ENCODE results near the gene RTN4RL2. TPM values are rescaled to one million over a fixed set of nuclear protein-coding genes. Genes with fewer than 3 reads are reported as not detected.

The RTN4RL2 gene
- 4.2 TPM for polyA plus RNA-seq (2013, experiment 1 of 2)
- polyA plus RNA-seq (2013, experiment 2 of 2): 4.5 TPM

DNA sequence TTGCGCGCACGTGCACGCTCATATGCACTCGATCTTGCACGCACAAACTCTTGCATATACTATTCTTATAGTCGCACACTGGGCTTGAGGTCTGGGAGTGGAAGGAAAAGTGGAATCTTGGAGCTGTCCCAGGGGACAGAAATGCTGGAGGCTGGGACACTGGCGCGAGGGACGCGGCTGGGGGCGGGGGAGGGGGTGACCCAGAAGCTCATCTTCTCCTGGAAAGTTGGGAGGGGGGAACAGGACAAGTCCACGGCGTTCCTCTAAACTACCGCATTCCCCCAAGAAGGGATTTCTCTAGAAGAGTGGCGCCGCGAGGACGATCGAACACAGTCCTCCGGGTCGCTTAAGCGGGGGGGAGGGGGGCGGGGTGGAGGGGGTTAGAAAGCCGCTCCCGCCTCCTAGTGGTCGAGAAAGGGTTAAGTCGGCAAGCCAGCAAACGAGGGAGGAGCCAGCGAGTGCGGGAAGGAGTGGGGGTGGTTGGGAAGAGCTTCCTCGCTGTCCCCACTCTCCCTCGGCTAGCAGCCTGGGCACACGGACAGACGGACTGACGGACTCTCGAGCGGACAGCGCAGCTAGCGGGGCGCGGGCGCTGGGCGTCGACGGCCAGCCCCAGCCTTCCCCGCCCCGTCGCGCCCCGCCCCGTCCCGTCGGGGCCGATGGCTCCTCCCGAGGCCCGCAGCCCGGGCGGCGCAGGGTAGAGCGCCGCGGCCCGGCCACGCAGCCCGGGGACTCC, at the start of gene RTN4RL2:
Gene RTN4RL2, plus strand, starts transcription at position 507 of the 736 bp plus-strand sequence. CDS start 338 bp downstream, outside the sequence.
- Histone ChIP-seq H4K5ac (ENCODE audit: low read length) (no peak within 1 kb of the TSS), H3K18ac (ENCODE audit: low read length) (no peak within 1 kb of the TSS), H2BK15ac (replicated peaks; ENCODE audit: low read depth) (no peak within 1 kb of the TSS), H2BK5ac (ENCODE audit: low read length) (no peak within 1 kb of the TSS), H3K4me2 (ENCODE audit: low read length) (peak within 1 kb of the TSS; percentile 88), H3K27me3 (ENCODE audit: insufficient read depth, low read length, poor library complexity) (peaks cover 12% of the 10 kb centered on the region), H3K56ac (ENCODE audit: low read length) (peak within 1 kb of the TSS; percentile 85), H4K8ac (ENCODE audit: low read depth, low read length) (no peak within 1 kb of the TSS), H3K4me1 (ENCODE audit: control insufficient read depth, low read depth, low read length) (peaks cover 12% of the 10 kb centered on the region), H3K79me2 (ENCODE audit: control insufficient read depth, insufficient read depth, low read length) (no peaks in the 10 kb centered on the region), H2AK5ac (ENCODE audit: low read length) (no peak within 1 kb of the TSS), H2BK120ac (ENCODE audit: low read depth, low read length) (no peak within 1 kb of the TSS), H3K9ac (ENCODE audit: low read length) (peak within 1 kb of the TSS; percentile 51), H3K23ac (ENCODE audit: low read length) (no peak within 1 kb of the TSS), H3K36me3 (ENCODE audit: control insufficient read depth, insufficient read depth, low read length) (no peaks in the 10 kb centered on the region), H3K27ac (ENCODE audit: low read depth, low read length) (no peak within 1 kb of the TSS), H3K79me1 (ENCODE audit: low read length) (no peaks in the 10 kb centered on the region), H3K4me3 (ENCODE audit: low read length) (peak within 1 kb of the TSS; percentile 38), H3K4ac (ENCODE audit: low read depth, low read length) (no peak within 1 kb of the TSS)
- WGBS (ENCODE audit: extremely low coverage, insufficient coverage, low lambda C conversion rate): no CpG with 5 or more reads among the region's 66 CpGs
- DNase-seq: peak; percentile 87

DNA sequence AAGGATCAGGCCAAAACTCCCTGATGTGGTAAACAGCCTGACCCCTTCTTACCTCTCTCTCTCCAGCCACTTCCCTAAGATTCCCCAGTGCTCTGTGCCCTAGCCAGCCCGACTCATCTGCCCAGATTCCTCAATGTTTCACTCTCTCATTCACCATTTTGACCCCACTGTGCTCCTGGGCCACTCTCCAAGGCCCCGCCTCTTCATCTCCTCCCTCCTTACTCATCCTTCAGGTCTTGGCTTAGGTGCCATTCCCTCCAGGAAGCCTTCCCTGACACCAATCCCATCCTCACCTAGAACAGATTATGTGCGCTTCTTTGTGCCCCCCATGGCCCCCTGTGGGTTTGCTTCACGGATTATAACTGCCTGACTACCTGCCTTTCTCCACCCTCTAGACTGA, 46.6 kb upstream of the RTN4RL2 start:
- Histone ChIP-seq H3K79me2 (ENCODE audit: control insufficient read depth, insufficient read depth, low read length) (no peaks in the 10 kb centered on the region), H3K23ac (ENCODE audit: low read length) (no peak overlapping the region), H3K27ac (ENCODE audit: low read depth, low read length) (no peak overlapping the region), H2BK5ac (ENCODE audit: low read length) (no peak overlapping the region), H3K36me3 (ENCODE audit: control insufficient read depth, insufficient read depth, low read length) (peaks cover 13% of the 10 kb centered on the region), H4K5ac (ENCODE audit: low read length) (no peak overlapping the region), H2BK120ac (ENCODE audit: low read depth, low read length) (no peak overlapping the region), H3K4me1 (ENCODE audit: control insufficient read depth, low read depth, low read length) (no peaks in the 10 kb centered on the region), H2BK15ac (replicated peaks; ENCODE audit: low read depth) (no peak overlapping the region), H3K27me3 (ENCODE audit: insufficient read depth, low read length, poor library complexity) (no peaks in the 10 kb centered on the region), H3K4me2 (ENCODE audit: low read length) (no peak overlapping the region), H3K4ac (ENCODE audit: low read depth, low read length) (no peak overlapping the region), H3K4me3 (ENCODE audit: low read length) (no peak overlapping the region), H3K9ac (ENCODE audit: low read length) (no peak overlapping the region), H4K8ac (ENCODE audit: low read depth, low read length) (no peak overlapping the region), H3K56ac (ENCODE audit: low read length) (no peak overlapping the region), H2AK5ac (ENCODE audit: low read length) (no peak overlapping the region), H3K79me1 (ENCODE audit: low read length) (no peaks in the 10 kb centered on the region), H3K18ac (ENCODE audit: low read length) (no peak overlapping the region)
- no CpG with 5 or more reads among the region's 4 CpGs for WGBS (ENCODE audit: extremely low coverage, insufficient coverage, low lambda C conversion rate)
- no peak for DNase-seq

DNA sequence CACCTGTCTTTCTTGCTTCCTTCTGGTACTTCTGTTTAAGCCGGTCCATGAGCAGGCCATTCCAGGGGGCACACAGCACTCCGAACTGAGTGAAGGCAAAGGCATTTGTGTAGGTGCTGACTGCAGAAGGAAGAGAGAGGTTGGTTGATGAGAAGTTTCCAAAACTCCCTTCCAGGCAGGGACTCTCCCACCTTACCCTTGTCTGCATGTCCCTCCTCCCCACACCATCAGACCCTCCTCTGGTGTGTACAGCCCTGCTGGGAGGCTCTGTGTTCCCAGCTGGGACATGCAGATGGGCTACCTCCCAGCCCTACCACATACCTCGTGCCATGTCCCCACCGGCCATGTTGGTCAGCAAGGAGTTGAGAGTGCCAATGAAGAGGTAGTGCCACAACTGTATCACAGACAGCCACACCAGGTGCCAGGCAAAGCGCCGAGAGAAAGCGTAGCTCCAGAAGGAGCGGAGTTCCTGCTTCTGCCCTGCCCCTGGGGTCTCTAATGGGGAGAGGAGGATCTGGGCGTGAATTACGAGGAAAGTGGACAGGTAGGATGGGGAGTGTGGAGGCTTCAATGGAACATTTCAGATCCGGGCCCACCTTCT, 45.6 kb upstream of the RTN4RL2 start:
- Histone ChIP-seq H3K4me3 (ENCODE audit: low read length) (no peak overlapping the region), H2BK5ac (ENCODE audit: low read length) (no peak overlapping the region), H2BK15ac (replicated peaks; ENCODE audit: low read depth) (no peak overlapping the region), H3K36me3 (ENCODE audit: control insufficient read depth, insufficient read depth, low read length) (peaks cover 13% of the 10 kb centered on the region), H3K4me2 (ENCODE audit: low read length) (no peak overlapping the region), H3K4ac (ENCODE audit: low read depth, low read length) (no peak overlapping the region), H3K9ac (ENCODE audit: low read length) (no peak overlapping the region), H2BK120ac (ENCODE audit: low read depth, low read length) (no peak overlapping the region), H3K79me1 (ENCODE audit: low read length) (no peaks in the 10 kb centered on the region), H3K27me3 (ENCODE audit: insufficient read depth, low read length, poor library complexity) (no peaks in the 10 kb centered on the region), H3K23ac (ENCODE audit: low read length) (no peak overlapping the region), H3K4me1 (ENCODE audit: control insufficient read depth, low read depth, low read length) (no peaks in the 10 kb centered on the region), H3K27ac (ENCODE audit: low read depth, low read length) (no peak overlapping the region), H3K18ac (ENCODE audit: low read length) (no peak overlapping the region), H4K8ac (ENCODE audit: low read depth, low read length) (no peak overlapping the region), H4K5ac (ENCODE audit: low read length) (no peak overlapping the region), H2AK5ac (ENCODE audit: low read length) (no peak overlapping the region), H3K56ac (ENCODE audit: low read length) (no peak overlapping the region), H3K79me2 (ENCODE audit: control insufficient read depth, insufficient read depth, low read length) (no peaks in the 10 kb centered on the region)
- no CpG with 5 or more reads among the region's 11 CpGs for WGBS (ENCODE audit: extremely low coverage, insufficient coverage, low lambda C conversion rate)
- DNase-seq: no peak

DNA sequence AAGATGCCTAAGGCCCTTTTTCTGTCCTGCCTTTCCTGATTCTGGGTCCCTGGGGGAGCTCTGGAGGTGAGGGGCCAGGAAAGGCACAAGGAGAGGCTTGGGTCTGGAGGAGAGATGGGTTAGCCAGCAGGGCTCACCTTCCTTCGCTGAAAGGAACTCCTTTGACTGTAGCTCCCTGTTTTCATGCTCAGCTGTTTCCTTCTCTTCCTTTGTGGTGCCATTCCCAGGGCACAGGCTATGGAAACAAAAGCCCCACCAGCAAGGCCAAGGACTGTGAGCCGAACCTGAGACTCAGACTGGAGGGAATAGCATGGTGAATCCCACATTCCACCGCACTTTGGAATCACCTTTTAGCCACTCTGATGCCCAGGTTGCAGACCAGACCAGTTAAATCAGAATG, 43.9 kb upstream of the RTN4RL2 start:
- no peak overlapping the region for H2BK15ac ChIP-seq (replicated peaks; ENCODE audit: low read depth)
- WGBS (ENCODE audit: extremely low coverage, insufficient coverage, low lambda C conversion rate): no CpG with 5 or more reads among the region's 3 CpGs
- no peaks in the 10 kb centered on the region for H3K4me1 ChIP-seq (ENCODE audit: control insufficient read depth, low read depth, low read length)
- H3K9ac ChIP-seq (ENCODE audit: low read length): no peak overlapping the region
- no peak overlapping the region for H3K4ac ChIP-seq (ENCODE audit: low read depth, low read length)
- H2BK5ac ChIP-seq (ENCODE audit: low read length): no peak overlapping the region
- H3K23ac ChIP-seq (ENCODE audit: low read length): no peak overlapping the region
- H3K27ac ChIP-seq (ENCODE audit: low read depth, low read length): no peak overlapping the region
- no peak overlapping the region for H3K4me2 ChIP-seq (ENCODE audit: low read length)
- H3K36me3 ChIP-seq (ENCODE audit: control insufficient read depth, insufficient read depth, low read length): peaks cover 15% of the 10 kb centered on the region
- no peak overlapping the region for H4K5ac ChIP-seq (ENCODE audit: low read length)
- H3K27me3 ChIP-seq (ENCODE audit: insufficient read depth, low read length, poor library complexity): no peaks in the 10 kb centered on the region
- no peaks in the 10 kb centered on the region for H3K79me2 ChIP-seq (ENCODE audit: control insufficient read depth, insufficient read depth, low read length)
- no peak overlapping the region for H3K18ac ChIP-seq (ENCODE audit: low read length)
- no peak overlapping the region for H2AK5ac ChIP-seq (ENCODE audit: low read length)
- no peak overlapping the region for H3K4me3 ChIP-seq (ENCODE audit: low read length)
- H3K79me1 ChIP-seq (ENCODE audit: low read length): no peaks in the 10 kb centered on the region
- H2BK120ac ChIP-seq (ENCODE audit: low read depth, low read length): no peak overlapping the region
- no peak overlapping the region for H3K56ac ChIP-seq (ENCODE audit: low read length)
- no peak overlapping the region for H4K8ac ChIP-seq (ENCODE audit: low read depth, low read length)
- DNase-seq: no peak

DNA sequence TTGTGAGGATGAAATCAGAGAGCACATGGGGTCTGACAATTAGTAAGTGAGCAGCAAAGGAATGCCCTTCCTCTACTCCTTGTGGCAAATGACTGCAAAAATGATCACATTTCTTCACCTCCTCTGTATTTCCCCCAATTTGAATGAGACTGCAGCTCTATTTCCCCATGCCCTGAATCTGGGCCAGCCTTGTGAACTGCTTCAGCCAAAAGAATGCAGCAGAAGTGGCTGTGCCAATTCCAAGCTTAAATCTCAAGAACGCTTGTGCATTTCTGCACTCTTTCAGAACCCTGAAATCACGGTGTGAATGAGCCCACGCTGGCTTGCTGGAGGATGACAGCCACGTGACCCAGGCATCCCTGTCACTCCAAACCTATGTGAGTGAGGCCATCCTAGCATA, 43.3 kb upstream of the RTN4RL2 start:
- no peak overlapping the region for H2BK120ac ChIP-seq (ENCODE audit: low read depth, low read length)
- H3K4me2 ChIP-seq (ENCODE audit: low read length): no peak overlapping the region
- H3K27me3 ChIP-seq (ENCODE audit: insufficient read depth, low read length, poor library complexity): no peaks in the 10 kb centered on the region
- H3K9ac ChIP-seq (ENCODE audit: low read length): no peak overlapping the region
- no peak overlapping the region for H2BK5ac ChIP-seq (ENCODE audit: low read length)
- H4K8ac ChIP-seq (ENCODE audit: low read depth, low read length): no peak overlapping the region
- H3K18ac ChIP-seq (ENCODE audit: low read length): no peak overlapping the region
- no peak overlapping the region for H3K56ac ChIP-seq (ENCODE audit: low read length)
- H3K23ac ChIP-seq (ENCODE audit: low read length): no peak overlapping the region
- no peaks in the 10 kb centered on the region for H3K4me1 ChIP-seq (ENCODE audit: control insufficient read depth, low read depth, low read length)
- no peaks in the 10 kb centered on the region for H3K79me1 ChIP-seq (ENCODE audit: low read length)
- H3K36me3 ChIP-seq (ENCODE audit: control insufficient read depth, insufficient read depth, low read length): peaks cover 15% of the 10 kb centered on the region
- no peak for DNase-seq
- no peak overlapping the region for H3K4ac ChIP-seq (ENCODE audit: low read depth, low read length)
- no CpG with 5 or more reads among the region's 4 CpGs for WGBS (ENCODE audit: extremely low coverage, insufficient coverage, low lambda C conversion rate)
- no peak overlapping the region for H2BK15ac ChIP-seq (replicated peaks; ENCODE audit: low read depth)
- no peak overlapping the region for H3K4me3 ChIP-seq (ENCODE audit: low read length)
- H3K27ac ChIP-seq (ENCODE audit: low read depth, low read length): no peak overlapping the region
- no peak overlapping the region for H2AK5ac ChIP-seq (ENCODE audit: low read length)
- H3K79me2 ChIP-seq (ENCODE audit: control insufficient read depth, insufficient read depth, low read length): no peaks in the 10 kb centered on the region
- H4K5ac ChIP-seq (ENCODE audit: low read length): no peak overlapping the region
